ENCODE results near the gene ZNF362. TPM values are rescaled to one million over a fixed set of nuclear protein-coding genes. Genes with fewer than 3 reads are reported as not detected.
"Not testable (repeated sequence)": the region's sequence is repeated elsewhere in the genome, so short reads cannot be mapped to it uniquely, and the experiment has no call there.

The ZNF362 gene
- total RNA-seq, 1 donor from 2014 or later: 30.3 TPM

- DNase-seq (ENCODE audit: extremely low read depth, low read depth, low spot score): no peak
These were observed 46.0 kb downstream of the ZNF362 start for GRCh38 chr1:33302325-33302724.

GRCh38 chr1:33305016-33305415 lies 48.7 kb downstream of the ZNF362 start:
- DNase-seq (ENCODE audit: extremely low read depth, low read depth, low spot score): no peak

GRCh38 chr1:33305816-33306652 lies 49.7 kb downstream of the ZNF362 start:
- DNase-seq (ENCODE audit: extremely low read depth, low read depth, low spot score): no peak

GRCh38 chr1:33306653-33307493 lies 50.6 kb downstream of the ZNF362 start:
- DNase-seq (ENCODE audit: extremely low read depth, low read depth, low spot score): no peak

- no peak for DNase-seq (ENCODE audit: extremely low read depth, low read depth, low spot score)
These were observed 51.2 kb downstream of the ZNF362 start for GRCh38 chr1:33307494-33307864.

- not testable (repeated sequence) for DNase-seq (ENCODE audit: extremely low read depth, low read depth, low spot score)
These were observed 53.1 kb downstream of the ZNF362 start for GRCh38 chr1:33309351-33309750.

GRCh38 chr1:33310702-33311101 lies 54.4 kb downstream of the ZNF362 start:
- DNase-seq (ENCODE audit: extremely low read depth, low read depth, low spot score): no peak

GRCh38 chr1:33311706-33312412 lies 55.6 kb downstream of the ZNF362 start:
- no peak for DNase-seq (ENCODE audit: extremely low read depth, low read depth, low spot score)

GRCh38 chr1:33312413-33312749 lies 56.1 kb downstream of the ZNF362 start:
- no peak for DNase-seq (ENCODE audit: extremely low read depth, low read depth, low spot score)

GRCh38 chr1:33314416-33314815 lies 58.1 kb downstream of the ZNF362 start:
- no peak for DNase-seq (ENCODE audit: extremely low read depth, low read depth, low spot score)

GRCh38 chr1:33316601-33317000 lies 60.3 kb downstream of the ZNF362 start:
- DNase-seq (ENCODE audit: extremely low read depth, low read depth, low spot score): no peak

GRCh38 chr1:33317354-33317753 lies 61.1 kb downstream of the ZNF362 start:
- no peak for DNase-seq (ENCODE audit: extremely low read depth, low read depth, low spot score)

- DNase-seq (ENCODE audit: extremely low read depth, low read depth, low spot score): no peak
These were observed 61.7 kb downstream of the ZNF362 start for GRCh38 chr1:33317946-33318345.

- DNase-seq (ENCODE audit: extremely low read depth, low read depth, low spot score): no peak
These were observed 63.1 kb downstream of the ZNF362 start for GRCh38 chr1:33319186-33319948.

- DNase-seq (ENCODE audit: extremely low read depth, low read depth, low spot score): no peak
These were observed 63.8 kb downstream of the ZNF362 start for GRCh38 chr1:33319949-33320618.

- no peak for DNase-seq (ENCODE audit: extremely low read depth, low read depth, low spot score)
These were observed 64.4 kb downstream of the ZNF362 start, which contains the start of gene A3GALT2 for GRCh38 chr1:33320619-33321165. Gene A3GALT2 (minus strand): TSS chr1:33321098. CDS start chr1:33321098, 0 bp downstream.

- DNase-seq (ENCODE audit: extremely low read depth, low read depth, low spot score): no peak
These were observed 64.9 kb downstream of the ZNF362 start for GRCh38 chr1:33321178-33321577.

GRCh38 chr1:33322109-33322508 lies 65.8 kb downstream of the ZNF362 start:
- DNase-seq (ENCODE audit: extremely low read depth, low read depth, low spot score): no peak

GRCh38 chr1:33322870-33323585 lies 66.7 kb downstream of the ZNF362 start:
- no peak for DNase-seq (ENCODE audit: extremely low read depth, low read depth, low spot score)
